PFSK-1 (cell line): Measurements from ENCODE around the gene PRDM16.

ENCODE experiments used
- FOXP2 ChIP-seq: optimal IDR thresholded peaks from 2 replicates; pipeline ENCODE3; 2011; ENCODE audit warnings: borderline replicate concordance, control low read depth, inconsistent platforms; ENCODE audit not compliant: insufficient read depth; ENCODE audit errors: extremely low read length, extremely low read depth
- POLR2AphosphoS5 ChIP-seq: IDR thresholded peaks from 2 replicates; pipeline ENCODE4 v1.6.1; 2012; ENCODE audit warnings: low read depth, mild to moderate bottlenecking, control low read depth, low read length, moderate library complexity
- REST ChIP-seq, 2 experiments: IDR thresholded peaks; 2 replicates each; pipeline versions ENCODE4 v1.6.1 to v1.8.0; 2011 to 2012; ENCODE audit warnings: low read depth in 2 of 2, low read length in 2 of 2, control low read depth in 1 of 2, inconsistent platforms in 1 of 2, mild to moderate bottlenecking in 1 of 2, moderate library complexity in 1 of 2; ENCODE audit not compliant: insufficient read depth in 1 of 2
- SIN3A ChIP-seq: IDR thresholded peaks from 2 replicates; pipeline ENCODE4 v1.6.1; 2012; ENCODE audit warnings: mild to moderate bottlenecking, low read length, moderate library complexity, borderline replicate concordance; ENCODE audit not compliant: insufficient read depth
- TAF1 ChIP-seq: IDR thresholded peaks from 2 replicates; pipeline ENCODE4 v1.6.1; 2012; ENCODE audit warnings: low read length, control low read depth, borderline replicate concordance; ENCODE audit not compliant: insufficient read depth

PRDM16 gene

GRCh38 chr1:3238703-3239278, 169.8 kb downstream of the PRDM16 start:
- TF ChIP-seq TAF1 (no peak), FOXP2 (no peak), POLR2AphosphoS5 (no peak), REST (IDR thresholded peaks at IDR 0.05; ENCODE audit: insufficient read depth in 1 of 2, low read depth in 2 of 2, low read length in 2 of 2) (no peak), SIN3A (no peak)

GRCh38 chr1:3240524-3241235, 171.7 kb downstream of the PRDM16 start:
- TF ChIP-seq POLR2AphosphoS5 (no peak), SIN3A (no peak), TAF1 (no peak), FOXP2 (no peak), REST (IDR thresholded peaks at IDR 0.05; ENCODE audit: insufficient read depth in 1 of 2, low read depth in 2 of 2, low read length in 2 of 2) (no peak)

GRCh38 chr1:3241236-3241550, 172.2 kb downstream of the PRDM16 start:
- TF ChIP-seq TAF1 = no peak

GRCh38 chr1:3241673-3242407, 172.8 kb downstream of the PRDM16 start:
- no peak for TF ChIP-seq REST (IDR thresholded peaks at IDR 0.05; ENCODE audit: insufficient read depth in 1 of 2, low read depth in 2 of 2, low read length in 2 of 2)
- no peak for TF ChIP-seq TAF1
- TF ChIP-seq SIN3A = no peak
- TF ChIP-seq FOXP2 = no peak
- no peak for TF ChIP-seq POLR2AphosphoS5

- TF ChIP-seq REST (IDR thresholded peaks at IDR 0.05; ENCODE audit: insufficient read depth in 1 of 2, low read depth in 2 of 2, low read length in 2 of 2) = no peak
Measured at GRCh38 chr1:3242408-3243260, 173.6 kb downstream of the PRDM16 start.
